ENCODE data around the gene TRIM74. TPM values are rescaled to one million over a fixed set of nuclear protein-coding genes. Genes with fewer than 3 reads are reported as not detected.
"Not testable (repeated sequence)": the region's sequence is repeated elsewhere in the genome, so short reads cannot be mapped to it uniquely, and the experiment has no call there.

TRIM74 gene
- total RNA-seq, 1 donor from 2014 or later, result 1.7 TPM

GRCh38 chr7:72914756-72915525 is 54.3 kb downstream of the TRIM74 start:
- peak; percentile 77 for TF ChIP-seq CTCF (IDR thresholded peaks at IDR 0.05)
- H3K4me3 Mint-ChIP-seq (ENCODE audit: unreplicated experiment); H3K9me3 Mint-ChIP-seq (ENCODE audit: unreplicated experiment); H3K27ac Mint-ChIP-seq (ENCODE audit: unreplicated experiment); DNase-seq (ENCODE audit: extremely low spot score, unreplicated experiment); H3K4me1 Mint-ChIP-seq (ENCODE audit: unreplicated experiment); H3K27me3 Mint-ChIP-seq (ENCODE audit: unreplicated experiment): not testable (repeated sequence)
- peaks cover 19% of the 10 kb centered on the region for H3K36me3 Mint-ChIP-seq (ENCODE audit: unreplicated experiment)

- H3K27me3 Mint-ChIP-seq (ENCODE audit: unreplicated experiment); H3K4me1 Mint-ChIP-seq (ENCODE audit: unreplicated experiment); H3K9me3 Mint-ChIP-seq (ENCODE audit: unreplicated experiment); H3K27ac Mint-ChIP-seq (ENCODE audit: unreplicated experiment); DNase-seq (ENCODE audit: extremely low spot score, unreplicated experiment); H3K4me3 Mint-ChIP-seq (ENCODE audit: unreplicated experiment): not testable (repeated sequence)
- peaks cover 19% of the 10 kb centered on the region for H3K36me3 Mint-ChIP-seq (ENCODE audit: unreplicated experiment)
Measured at GRCh38 chr7:72913750-72914149, 55.5 kb downstream of the TRIM74 start.

- peaks cover 22% of the 10 kb centered on the region for H3K36me3 Mint-ChIP-seq (ENCODE audit: unreplicated experiment)
- not testable (repeated sequence) for H3K27ac Mint-ChIP-seq (ENCODE audit: unreplicated experiment); H3K9me3 Mint-ChIP-seq (ENCODE audit: unreplicated experiment); H3K27me3 Mint-ChIP-seq (ENCODE audit: unreplicated experiment); H3K4me3 Mint-ChIP-seq (ENCODE audit: unreplicated experiment); H3K4me1 Mint-ChIP-seq (ENCODE audit: unreplicated experiment); DNase-seq (ENCODE audit: extremely low spot score, unreplicated experiment)
Measured at GRCh38 chr7:72911395-72911794, 57.9 kb downstream of the TRIM74 start.

Other genes with a start within 250 kb of the TRIM74 start
- gene TYW1B, start 141.3 kb downstream of the TRIM74 start, total RNA-seq, result 1.6 and 2.3 TPM in 2 replicates
- gene POM121, start 44.4 kb downstream of the TRIM74 start, total RNA-seq, result 36.8 and 37.1 TPM in 2 replicates
- not detected in 2 replicates for gene SPDYE8, start 60.3 kb upstream of the TRIM74 start, total RNA-seq
- gene SPDYE11, start 88.4 kb upstream of the TRIM74 start, total RNA-seq, result not detected in 2 replicates
- not detected in 2 replicates for gene SPDYE9, start 116.6 kb upstream of the TRIM74 start, total RNA-seq